Astrocyte (in vitro differentiated cells and primary cell): ENCODE results near the gene SORT1.

Experiments used
- EZH2 ChIP-seq: IDR thresholded peaks from 2 replicates; pipeline ENCODE4 v1.6.1; 2012; ENCODE audit warnings: mild to moderate bottlenecking, low read length, inconsistent platforms; ENCODE audit not compliant: insufficient read depth
- TF ChIP-seq, protein P1 (sequence below): IDR thresholded peaks from 2 replicates; pipeline ENCODE4 v1.5.1; 2011; ENCODE audit warnings: low read depth, mild to moderate bottlenecking, inconsistent platforms, low read length, moderate library complexity; ENCODE audit not compliant: insufficient read depth

DNA sequence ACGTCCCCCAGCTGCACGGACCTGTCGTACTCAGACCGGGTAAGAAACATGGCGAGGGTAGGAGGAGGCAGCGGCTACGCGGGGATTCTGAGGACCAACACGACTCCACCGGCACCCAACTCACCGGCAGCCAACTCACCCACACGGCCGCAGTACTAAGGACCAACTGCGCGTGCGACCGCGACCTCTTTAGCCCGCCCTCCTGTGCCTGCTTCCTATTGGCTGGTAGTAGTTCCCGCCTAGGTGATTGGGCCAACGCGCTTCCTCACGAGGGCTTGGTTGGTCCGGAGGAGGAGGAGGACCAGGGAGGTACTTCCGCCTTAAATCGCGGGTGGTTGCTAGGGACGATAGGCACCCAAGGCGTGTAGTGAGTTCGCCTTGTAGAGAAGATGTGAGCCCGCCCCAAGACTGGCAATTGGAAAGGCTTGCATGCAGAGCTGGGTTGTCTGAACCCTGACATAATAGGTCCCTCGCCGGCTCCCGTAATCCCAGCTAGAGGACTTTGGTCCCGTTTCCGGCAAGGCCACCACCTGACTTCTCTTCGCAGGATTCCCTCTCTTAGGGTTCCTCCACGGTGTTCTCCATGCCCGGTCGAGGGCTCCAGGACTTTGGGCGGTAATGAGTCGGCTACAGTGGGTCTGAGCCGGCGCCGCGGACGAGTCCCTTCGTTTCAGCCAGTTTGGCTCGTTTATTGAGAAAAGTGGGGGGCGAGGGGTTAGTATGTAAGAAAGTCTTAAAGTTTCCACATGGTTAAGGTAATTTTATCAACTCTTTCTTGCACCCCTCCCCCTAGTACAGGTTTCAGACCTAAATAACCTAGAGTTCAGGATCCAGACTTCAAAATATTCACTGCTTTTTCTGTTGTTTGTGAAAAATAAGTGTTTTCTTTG lies 28.8 kb upstream of the SORT1 start, which contains the start of gene PSMA5:
- TF ChIP-seq, protein P1, sequence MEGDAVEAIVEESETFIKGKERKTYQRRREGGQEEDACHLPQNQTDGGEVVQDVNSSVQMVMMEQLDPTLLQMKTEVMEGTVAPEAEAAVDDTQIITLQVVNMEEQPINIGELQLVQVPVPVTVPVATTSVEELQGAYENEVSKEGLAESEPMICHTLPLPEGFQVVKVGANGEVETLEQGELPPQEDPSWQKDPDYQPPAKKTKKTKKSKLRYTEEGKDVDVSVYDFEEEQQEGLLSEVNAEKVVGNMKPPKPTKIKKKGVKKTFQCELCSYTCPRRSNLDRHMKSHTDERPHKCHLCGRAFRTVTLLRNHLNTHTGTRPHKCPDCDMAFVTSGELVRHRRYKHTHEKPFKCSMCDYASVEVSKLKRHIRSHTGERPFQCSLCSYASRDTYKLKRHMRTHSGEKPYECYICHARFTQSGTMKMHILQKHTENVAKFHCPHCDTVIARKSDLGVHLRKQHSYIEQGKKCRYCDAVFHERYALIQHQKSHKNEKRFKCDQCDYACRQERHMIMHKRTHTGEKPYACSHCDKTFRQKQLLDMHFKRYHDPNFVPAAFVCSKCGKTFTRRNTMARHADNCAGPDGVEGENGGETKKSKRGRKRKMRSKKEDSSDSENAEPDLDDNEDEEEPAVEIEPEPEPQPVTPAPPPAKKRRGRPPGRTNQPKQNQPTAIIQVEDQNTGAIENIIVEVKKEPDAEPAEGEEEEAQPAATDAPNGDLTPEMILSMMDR = no peak
- TF ChIP-seq EZH2 = no peak
